ENCODE data around the gene ACTR3C.

Gene ACTR3C

DNA sequence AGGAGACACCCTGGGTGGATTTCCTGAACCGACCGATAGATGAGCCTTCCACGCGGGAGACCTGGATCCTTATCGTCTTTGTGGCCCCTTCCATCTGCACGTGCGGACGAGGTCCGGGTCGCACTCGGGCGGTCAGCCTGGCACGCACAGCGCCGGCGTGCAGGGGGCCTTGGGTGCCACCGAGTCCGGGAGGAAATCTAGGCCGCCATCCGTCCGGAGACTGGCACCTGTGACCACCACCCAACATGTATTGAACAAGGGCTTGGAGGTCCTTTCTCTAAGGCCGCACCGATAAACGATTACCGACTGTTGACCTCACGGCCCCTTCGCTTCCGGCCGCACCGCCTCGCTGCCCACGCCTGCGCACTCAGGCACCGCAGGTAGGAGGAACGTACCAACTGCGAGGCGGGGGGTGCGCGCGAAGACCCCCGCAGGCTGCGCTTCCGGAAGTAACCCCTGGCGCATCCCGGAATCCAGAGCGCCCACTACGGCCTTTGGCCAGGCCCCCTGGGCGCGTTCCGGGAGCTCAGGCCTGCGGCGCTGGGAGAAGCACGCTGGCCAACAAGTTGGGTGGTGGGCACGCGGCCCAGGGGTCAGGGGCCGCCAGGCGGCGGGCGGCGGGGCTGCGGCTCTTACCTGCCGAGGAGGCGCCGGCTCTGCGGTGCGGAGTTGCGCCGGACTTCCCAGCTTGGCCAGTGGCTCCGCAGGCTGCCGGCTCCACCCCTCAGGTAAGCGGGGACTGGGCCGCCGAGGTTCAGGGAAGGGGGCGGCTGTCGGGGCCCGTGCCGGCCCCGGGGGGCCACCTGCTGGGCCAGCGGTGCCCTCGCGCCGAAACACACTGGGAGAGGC lies at the start of gene ACTR3C, which contains the start of gene LRRC61:
ACTR3C (minus strand) TSS at position 713 of the 849 bp plus-strand sequence. CDS start 28,249 bp downstream, outside the sequence.
LRRC61 (plus strand) TSS at position 523 of the 849 bp plus-strand sequence. CDS start 13,507 bp downstream, outside the sequence.
- peak; percentile 16 to 48 (median 27) for DNase-seq

DNA sequence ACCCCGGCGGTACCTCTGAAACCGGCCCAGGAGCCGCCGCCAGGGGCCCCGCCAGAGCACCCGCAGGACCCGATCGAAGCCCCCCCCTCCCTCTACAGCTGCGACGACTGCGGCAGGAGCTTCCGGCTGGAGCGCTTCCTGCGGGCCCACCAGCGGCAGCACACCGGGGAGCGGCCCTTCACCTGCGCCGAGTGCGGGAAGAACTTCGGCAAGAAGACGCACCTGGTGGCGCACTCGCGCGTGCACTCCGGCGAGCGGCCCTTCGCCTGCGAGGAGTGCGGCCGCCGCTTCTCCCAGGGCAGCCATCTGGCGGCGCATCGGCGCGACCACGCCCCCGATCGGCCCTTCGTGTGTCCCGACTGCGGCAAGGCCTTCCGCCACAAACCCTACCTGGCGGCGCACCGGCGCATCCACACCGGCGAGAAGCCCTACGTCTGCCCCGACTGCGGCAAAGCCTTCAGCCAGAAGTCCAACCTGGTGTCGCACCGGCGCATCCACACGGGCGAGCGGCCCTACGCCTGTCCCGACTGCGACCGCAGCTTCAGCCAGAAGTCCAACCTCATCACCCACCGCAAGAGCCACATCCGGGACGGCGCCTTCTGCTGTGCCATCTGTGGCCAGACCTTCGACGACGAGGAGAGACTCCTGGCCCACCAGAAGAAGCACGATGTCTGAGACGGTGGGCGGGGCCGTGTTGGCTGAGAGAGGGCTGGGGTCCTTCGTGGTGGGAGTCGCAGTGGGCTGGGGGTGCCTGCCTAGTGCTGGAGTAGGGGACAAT lies 49.1 kb upstream of the ACTR3C start:
- DNase-seq, result no peak

GRCh38 chr7:150371996-150372270 lies 48.6 kb upstream of the ACTR3C start:
- no peak for DNase-seq

DNA sequence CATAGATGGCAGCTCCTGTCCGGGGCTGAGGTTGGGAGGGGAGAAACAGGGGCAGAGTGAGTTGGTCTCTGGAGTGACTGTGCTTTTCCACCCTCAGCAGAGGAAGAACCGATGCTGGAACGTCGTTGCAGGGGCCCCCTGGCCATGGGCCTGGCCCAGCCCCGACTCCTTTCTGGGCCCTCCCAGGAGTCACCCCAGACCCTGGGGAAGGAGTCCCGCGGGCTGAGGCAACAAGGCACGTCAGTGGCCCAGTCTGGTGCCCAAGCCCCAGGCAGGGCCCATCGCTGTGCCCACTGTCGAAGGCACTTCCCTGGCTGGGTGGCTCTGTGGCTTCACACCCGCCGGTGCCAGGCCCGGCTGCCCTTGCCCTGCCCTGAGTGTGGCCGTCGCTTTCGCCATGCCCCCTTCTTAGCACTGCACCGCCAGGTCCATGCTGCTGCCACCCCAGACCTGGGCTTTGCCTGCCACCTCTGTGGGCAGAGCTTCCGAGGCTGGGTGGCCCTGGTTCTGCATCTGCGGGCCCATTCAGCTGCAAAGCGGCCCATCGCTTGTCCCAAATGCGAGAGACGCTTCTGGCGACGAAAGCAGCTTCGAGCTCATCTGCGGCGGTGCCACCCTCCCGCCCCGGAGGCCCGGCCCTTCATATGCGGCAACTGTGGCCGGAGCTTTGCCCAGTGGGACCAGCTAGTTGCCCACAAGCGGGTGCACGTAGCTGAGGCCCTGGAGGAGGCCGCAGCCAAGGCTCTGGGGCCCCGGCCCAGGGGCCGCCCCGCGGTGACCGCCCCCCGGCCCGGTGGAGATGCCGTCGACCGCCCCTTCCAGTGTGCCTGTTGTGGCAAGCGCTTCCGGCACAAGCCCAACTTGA lies 48.0 kb upstream of the ACTR3C start:
- no peak for DNase-seq

DNA sequence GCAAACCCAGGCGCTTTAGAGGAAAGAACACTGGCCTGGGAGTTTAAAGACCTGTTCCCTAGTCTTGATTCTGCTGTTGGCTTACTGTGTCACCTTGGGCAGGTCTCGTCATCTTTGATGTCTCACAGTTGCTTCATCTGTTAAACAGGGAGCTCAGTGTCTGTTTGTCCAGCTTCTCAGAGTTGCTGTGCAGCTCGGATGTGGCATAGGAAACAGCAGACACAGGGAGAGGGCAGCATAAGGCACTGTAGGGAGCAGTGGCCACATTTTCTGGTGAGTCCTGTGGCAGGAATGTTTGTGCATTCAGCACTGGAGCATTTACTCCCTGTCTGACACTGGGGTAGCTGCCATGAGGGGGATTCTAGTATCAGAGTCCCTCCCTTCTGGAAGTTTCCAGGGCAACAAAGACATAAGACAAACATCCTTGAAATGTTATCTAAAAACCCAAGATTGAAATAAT lies 47.3 kb upstream of the ACTR3C start:
- DNase-seq, result no peak

- DNase-seq, result no peak
Measured at GRCh38 chr7:150369748-150370501, 46.6 kb upstream of the ACTR3C start.

DNA sequence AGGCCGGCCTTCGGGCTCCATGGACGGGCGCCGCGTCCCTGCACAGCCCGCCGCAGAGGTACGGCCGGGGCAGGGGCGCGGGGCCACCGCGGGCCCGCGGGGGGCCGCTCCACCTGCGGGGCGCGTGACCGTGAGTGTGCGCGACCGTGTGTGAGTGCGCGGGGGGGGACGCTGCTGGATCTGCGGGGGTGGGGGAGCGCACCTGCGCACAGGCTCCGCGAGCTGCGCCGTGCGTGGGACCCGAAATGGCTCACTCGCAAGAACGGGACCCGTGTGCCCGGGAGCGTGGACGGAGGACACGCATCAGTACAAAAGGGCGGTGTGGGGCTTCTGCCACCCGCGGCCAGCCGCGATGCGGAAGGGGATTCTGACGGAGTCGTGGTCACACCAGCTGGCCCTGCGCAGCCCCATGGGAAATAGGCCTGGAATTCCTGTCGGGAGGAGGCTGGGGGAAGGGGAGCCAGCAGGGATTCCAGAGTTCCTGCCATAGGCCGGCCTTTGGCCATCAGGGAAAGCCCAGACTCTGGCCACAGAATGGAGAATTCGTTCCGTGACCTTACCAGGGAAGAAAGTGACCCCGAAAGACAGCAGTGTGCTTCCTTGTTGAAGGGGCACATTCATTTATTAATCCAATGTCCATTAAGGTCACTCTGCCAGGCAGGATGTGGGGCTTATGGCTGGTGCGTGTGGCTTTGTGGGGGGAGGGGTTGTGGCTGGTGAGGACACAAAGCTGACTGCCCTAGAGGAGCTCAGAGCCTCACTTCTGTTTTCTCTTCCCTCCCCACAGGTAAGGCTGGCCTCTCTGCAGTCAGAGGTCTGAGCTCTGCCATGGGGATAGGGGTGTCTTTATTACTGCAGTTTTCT lies 45.8 kb upstream of the ACTR3C start:
- peak; percentile 35 to 65 (median 52) for DNase-seq

GRCh38 chr7:150368096-150368883 lies 44.9 kb upstream of the ACTR3C start, which contains the start of gene REPIN1:
REPIN1 (plus strand) TSS chr7:150368822; CDS start chr7:150369712, 890 bp downstream.
- DNase-seq, result peak; percentile 51 to 65 (median 62)

DNA sequence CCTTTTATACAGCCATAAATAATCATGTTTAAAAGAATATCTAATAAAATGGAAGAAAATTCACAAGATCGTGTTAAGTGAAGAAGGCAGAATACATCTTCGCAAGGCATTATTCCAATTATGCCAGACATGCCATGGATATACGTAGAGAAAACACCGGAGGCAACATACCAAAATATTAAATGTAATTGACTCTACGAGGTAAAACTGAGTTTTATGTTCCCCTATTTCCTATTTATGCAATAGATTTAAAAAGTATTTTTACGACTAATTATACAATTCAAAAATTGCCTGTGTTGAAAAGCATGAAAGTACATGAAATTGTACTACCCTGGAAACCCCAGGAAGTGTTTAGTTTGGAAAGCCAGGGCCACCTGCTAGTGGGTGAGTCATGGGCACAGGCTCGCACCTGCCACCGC lies 44.3 kb upstream of the ACTR3C start:
- no peak for DNase-seq

- no peak for DNase-seq
Measured at GRCh38 chr7:150365673-150366398, 42.5 kb upstream of the ACTR3C start.

DNA sequence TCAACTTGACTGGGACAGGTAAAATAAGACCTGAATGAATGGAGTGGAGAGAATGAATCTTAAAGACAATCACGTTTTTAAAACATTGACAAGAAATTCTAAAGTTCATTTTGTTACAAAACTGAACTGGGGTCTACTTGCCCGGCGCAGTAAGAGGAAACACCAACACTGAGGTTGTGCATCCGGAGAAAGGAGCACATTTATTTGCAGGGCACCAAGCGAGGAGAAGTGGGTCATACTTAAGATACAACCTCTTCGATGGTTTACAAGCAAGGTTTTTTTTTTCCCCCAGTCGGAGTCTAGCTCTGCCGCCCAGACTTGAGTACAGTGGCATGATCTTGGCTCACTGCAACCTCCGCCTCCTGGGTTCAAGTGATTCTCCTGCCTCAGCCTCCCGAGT lies 41.8 kb upstream of the ACTR3C start:
- no peak for DNase-seq

GRCh38 chr7:150363872-150364271 lies 40.5 kb upstream of the ACTR3C start:
- DNase-seq, result no peak

- no peak for DNase-seq
Measured at GRCh38 chr7:150363370-150363769, 40.0 kb upstream of the ACTR3C start.

- no peak for DNase-seq
Measured at GRCh38 chr7:150361807-150362621, 38.7 kb upstream of the ACTR3C start.

- no peak for DNase-seq
Measured at GRCh38 chr7:150361402-150361801, 38.1 kb upstream of the ACTR3C start.

DNA sequence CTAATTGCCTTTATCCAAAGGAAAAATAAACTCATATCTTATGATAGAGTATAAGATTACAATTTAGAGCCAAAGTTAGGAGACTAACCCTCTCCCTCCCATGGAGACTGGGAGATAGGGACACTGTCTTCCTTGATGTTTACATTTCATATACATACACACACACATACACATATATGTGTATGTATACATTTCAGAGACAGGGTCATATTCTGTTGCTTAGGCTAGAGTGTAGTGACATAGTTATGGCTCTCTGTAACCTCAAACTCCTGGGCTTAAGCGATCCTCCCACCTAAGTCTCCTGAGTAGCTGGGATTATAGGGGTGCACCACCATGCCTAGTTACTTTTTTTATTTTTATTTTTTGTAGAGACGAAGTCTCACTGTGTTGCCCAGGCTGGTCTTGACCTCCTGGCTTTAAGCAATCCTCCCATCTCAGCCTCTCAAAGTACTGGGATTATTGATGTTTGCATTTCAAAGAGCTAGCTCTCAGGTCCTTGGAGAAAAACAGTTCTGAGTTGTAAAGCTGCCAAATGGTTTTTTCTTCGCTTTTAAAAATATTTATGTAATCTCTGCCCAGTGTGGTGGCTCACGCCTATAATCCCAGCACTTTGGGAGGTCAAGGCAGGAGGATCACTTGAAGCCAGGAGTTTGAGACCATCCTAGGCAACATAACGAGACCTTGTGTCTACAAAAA lies 37.2 kb upstream of the ACTR3C start:
- DNase-seq, result no peak

DNA sequence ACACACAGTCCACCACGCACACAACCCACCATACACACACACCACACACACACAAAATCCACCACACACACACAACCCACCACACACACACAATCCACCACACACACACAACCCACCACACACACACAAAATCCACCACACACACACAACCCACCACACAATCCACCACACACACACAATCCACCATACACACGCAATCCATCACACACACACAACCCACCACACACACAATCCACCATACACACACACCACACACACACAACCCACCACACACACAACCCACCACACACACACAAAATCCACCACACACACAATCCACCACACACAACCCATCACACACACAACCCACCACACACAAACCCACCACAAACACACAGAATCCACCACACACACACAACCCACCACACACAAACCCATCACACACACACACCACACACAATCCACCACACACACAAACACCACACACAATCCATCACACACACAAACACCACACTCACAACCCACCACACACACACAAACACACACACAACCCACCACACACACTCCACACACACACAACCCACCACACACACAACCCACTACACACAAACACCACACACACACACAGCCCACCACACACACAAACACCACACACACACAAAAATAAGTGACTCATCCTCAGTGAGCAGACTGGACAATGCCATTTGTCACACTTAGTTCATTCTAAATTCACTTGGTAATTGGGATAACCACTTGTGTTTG lies 36.4 kb upstream of the ACTR3C start:
- DNase-seq, result no peak

Measured in activated naive CD4-positive, alpha-beta T cell (primary cell).